ENCODE results near the gene CHAD. TPM values are rescaled to one million over a fixed set of nuclear protein-coding genes. Genes with fewer than 3 reads are reported as not detected.

Gene CHAD
- total and polyA plus RNA-seq, 2 of the 13 experiments (the other 11 are each of a cell fraction or from before 2014, with no cell fraction given), result 1.4 TPM; not detected in 1

- TF ChIP-seq BCL3 (CRISPR knock-in tag; IDR thresholded peaks at IDR 0.05) (peak; percentile 71; the same call in 1 of the 2 replicates), ZNF609 (CRISPR knock-in tag; IDR thresholded peaks at IDR 0.05; ENCODE audit: borderline replicate concordance) (peak; percentile 88), RFX3 (CRISPR knock-in tag; IDR thresholded peaks at IDR 0.05) (peak; percentile 21; the same call in 1 of the 2 replicates), MBNL3 (CRISPR knock-in tag; conservative IDR thresholded peaks at IDR 0.05) (no peak), MXD4 (CRISPR knock-in tag; IDR thresholded peaks at IDR 0.05) (no peak), ZBTB46 (CRISPR knock-in tag; IDR thresholded peaks at IDR 0.05; ENCODE audit: borderline replicate concordance) (no peak), SNAI1 (CRISPR knock-in tag; IDR thresholded peaks at IDR 0.05; ENCODE audit: borderline replicate concordance) (0 out of 2 replicates have a peak, but pooled peaks have one; percentile 51), ZNF280D (CRISPR knock-in tag; IDR thresholded peaks at IDR 0.05) (peak; percentile 18; the same call in 1 of the 2 replicates), EP300 (IDR thresholded peaks at IDR 0.05; ENCODE audit: low read depth in 2 of 2, low read length in 2 of 2) (peak; percentile 32 to 93; a peak in 2 of 4 replicates), EP300 (CRISPR knock-in tag; IDR thresholded peaks at IDR 0.05; ENCODE audit: borderline replicate concordance) (peak; percentile 96), PAXIP1 (CRISPR knock-in tag; conservative IDR thresholded peaks at IDR 0.05) (peak; percentile 98), CBX2 (IDR thresholded peaks at IDR 0.05; ENCODE audit: low read depth, low read length) (no peak), CBX2 (CRISPR knock-in tag; IDR thresholded peaks at IDR 0.05; ENCODE audit: low read depth) (no peak)
Measured at GRCh38 chr17:50428831-50429424, 39.8 kb downstream of the CHAD start (continued).
